ENCODE data around the gene ANKS1B. TPM values are rescaled to one million over a fixed set of nuclear protein-coding genes. Genes with fewer than 3 reads are reported as not detected.
"Not testable (repeated sequence)": the region's sequence is repeated elsewhere in the genome, so short reads cannot be mapped to it uniquely, and the experiment has no call there.

ANKS1B gene
- 3.6 TPM for total RNA-seq

GRCh38 chr12:99984271-99985128 lies at the start of gene ANKS1B:
TSS of gene ANKS1B (minus strand) at chr12:99984936. CDS start at chr12:99984237, 699 bp downstream.
- ATAC-seq (peak; percentile 86), DNase-seq (ENCODE audit: low spot score) (peak; percentile 47)

- no peak for DNase-seq (ENCODE audit: low spot score)
- no peak for ATAC-seq
Observed at GRCh38 chr12:100031836-100032235, 47.1 kb upstream of the ANKS1B start.

- DNase-seq (ENCODE audit: low spot score) (no peak), ATAC-seq (no peak)
Observed at GRCh38 chr12:100027671-100028070, 42.9 kb upstream of the ANKS1B start.

GRCh38 chr12:100026241-100026640 lies 41.5 kb upstream of the ANKS1B start:
- DNase-seq (ENCODE audit: low spot score) (no peak), ATAC-seq (no peak)

- ATAC-seq, result no peak
- DNase-seq (ENCODE audit: low spot score), result no peak
Observed at GRCh38 chr12:100024974-100025555, 40.3 kb upstream of the ANKS1B start.

GRCh38 chr12:100020370-100020769 lies 35.6 kb upstream of the ANKS1B start:
- DNase-seq (ENCODE audit: low spot score) (no peak), ATAC-seq (no peak)

- DNase-seq (ENCODE audit: low spot score) (no peak), ATAC-seq (no peak)
Observed at GRCh38 chr12:100017056-100017455, 32.3 kb upstream of the ANKS1B start.

GRCh38 chr12:100016304-100016703 lies 31.6 kb upstream of the ANKS1B start:
- not testable (repeated sequence) for ATAC-seq

GRCh38 chr12:100005846-100006245 lies 21.1 kb upstream of the ANKS1B start:
- ATAC-seq; DNase-seq (ENCODE audit: low spot score): not testable (repeated sequence)

More at GRCh38 chr12:100016304-100016703, 31.6 kb upstream of the ANKS1B start:
- not testable (repeated sequence) for DNase-seq (ENCODE audit: low spot score)

- DNase-seq (ENCODE audit: low spot score) (no peak), ATAC-seq (no peak)
Observed at GRCh38 chr12:99997806-99998205, 13.1 kb upstream of the ANKS1B start.

GRCh38 chr12:99996095-99996494 lies 11.4 kb upstream of the ANKS1B start:
- ATAC-seq, result no peak

GRCh38 chr12:99985631-99986030 lies 895 bp upstream of the ANKS1B start:
- DNase-seq (ENCODE audit: low spot score) (no peak), ATAC-seq (no peak)

More at GRCh38 chr12:99996095-99996494, 11.4 kb upstream of the ANKS1B start:
- DNase-seq (ENCODE audit: low spot score), result no peak

GRCh38 chr12:99985129-99985570 lies 414 bp upstream of the ANKS1B start:
- ATAC-seq, result peak; percentile 38
- DNase-seq (ENCODE audit: low spot score), result no peak

- DNase-seq (ENCODE audit: low spot score) (no peak), ATAC-seq (peak; percentile 14)
Observed at GRCh38 chr12:99983456-99984258, 1.1 kb downstream of the ANKS1B start.

- ATAC-seq (no peak), DNase-seq (ENCODE audit: low spot score) (no peak)
Observed at GRCh38 chr12:99981639-99982190, 3.0 kb downstream of the ANKS1B start.

GRCh38 chr12:99979471-99979870 lies 5.3 kb downstream of the ANKS1B start:
- ATAC-seq (no peak), DNase-seq (ENCODE audit: low spot score) (no peak)

- ATAC-seq (no peak), DNase-seq (ENCODE audit: low spot score) (no peak)
Observed at GRCh38 chr12:99978152-99978551, 6.6 kb downstream of the ANKS1B start.

- DNase-seq (ENCODE audit: low spot score), result no peak
- peak; percentile 53 for ATAC-seq
Observed at GRCh38 chr12:99977550-99977949, 7.2 kb downstream of the ANKS1B start.

GRCh38 chr12:99976762-99977161 lies 8.0 kb downstream of the ANKS1B start:
- ATAC-seq (no peak), DNase-seq (ENCODE audit: low spot score) (no peak)

GRCh38 chr12:99975321-99975720 lies 9.4 kb downstream of the ANKS1B start:
- no peak for DNase-seq (ENCODE audit: low spot score)
- no peak for ATAC-seq

GRCh38 chr12:99974146-99974545 lies 10.6 kb downstream of the ANKS1B start:
- ATAC-seq (no peak), DNase-seq (ENCODE audit: low spot score) (no peak)

Measured in left lobe of liver (tissue), 2 donors.